NAMALWA (cell line): ENCODE results near the gene CDKAL1.
"Not testable (repeated sequence)": the region's sequence is repeated elsewhere in the genome, so short reads cannot be mapped to it uniquely, and the experiment has no call there.

ENCODE experiments used
- DNase-seq: peaks from one replicate; pipeline ENCODE4 v3.0.0-alpha.2; 2015; ENCODE audit warnings: low spot score

CDKAL1 gene

DNA sequence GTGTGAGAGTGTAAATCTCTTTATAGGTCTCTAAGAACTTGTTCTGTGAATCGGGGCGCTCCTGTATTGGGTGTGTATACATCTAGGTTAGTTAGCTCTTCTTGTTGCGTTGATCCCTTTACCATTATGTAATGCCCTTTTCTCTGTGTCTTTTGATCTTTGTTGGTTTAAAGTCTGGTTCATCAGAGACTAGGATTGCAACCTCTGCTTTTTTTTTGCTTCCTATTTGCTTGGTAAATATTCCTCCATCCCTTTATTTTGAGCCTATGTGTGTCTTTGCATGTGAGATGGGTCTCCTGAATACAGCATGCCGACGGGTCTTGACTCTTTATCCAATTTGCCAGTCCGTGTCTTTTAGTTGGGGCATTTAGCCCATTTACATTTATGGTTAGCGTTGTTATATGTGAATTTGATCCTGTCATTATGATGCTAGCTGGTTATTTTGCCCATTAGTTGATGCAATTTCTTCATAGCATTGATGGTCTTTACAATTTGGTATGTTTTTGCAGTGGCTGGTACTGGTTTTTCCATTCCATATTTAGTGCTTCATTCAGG lies 60.1 kb downstream of the CDKAL1 start:
- not testable (repeated sequence) for DNase-seq

DNA sequence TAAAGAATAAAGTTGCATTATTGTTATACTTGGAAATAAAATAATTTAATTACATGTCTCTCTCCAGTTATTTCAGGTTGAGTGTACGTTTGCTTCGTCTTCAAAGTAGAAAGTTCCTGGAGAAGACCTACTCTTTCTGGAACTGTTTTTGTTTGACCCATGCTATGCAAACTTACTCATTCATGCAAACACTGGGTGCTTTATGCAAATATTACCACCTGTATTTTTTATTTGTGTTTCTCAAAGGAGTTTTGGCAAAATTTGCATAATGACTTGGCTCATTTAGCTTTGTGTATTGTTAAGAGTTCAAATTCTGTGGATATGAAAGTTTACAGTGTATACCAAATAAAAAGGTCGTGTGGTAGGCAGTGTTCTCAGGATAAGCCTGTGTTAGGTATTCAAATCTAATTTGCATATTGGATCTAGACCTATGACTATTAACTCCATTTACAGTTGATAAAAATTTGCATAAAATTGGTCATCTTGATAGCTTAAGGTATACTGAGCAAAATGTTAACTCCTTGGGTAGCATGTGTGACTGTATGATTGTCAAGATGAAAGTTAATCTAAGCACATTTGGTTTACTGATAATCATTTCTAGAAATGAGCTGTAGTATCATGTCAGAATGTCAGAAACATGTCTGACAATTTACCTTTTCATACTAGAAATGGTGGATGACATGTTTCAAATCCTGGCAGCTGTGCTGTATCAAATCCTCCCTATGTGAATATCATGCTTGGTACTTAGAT lies 65.2 kb downstream of the CDKAL1 start:
- peak; percentile 5 for DNase-seq

DNA sequence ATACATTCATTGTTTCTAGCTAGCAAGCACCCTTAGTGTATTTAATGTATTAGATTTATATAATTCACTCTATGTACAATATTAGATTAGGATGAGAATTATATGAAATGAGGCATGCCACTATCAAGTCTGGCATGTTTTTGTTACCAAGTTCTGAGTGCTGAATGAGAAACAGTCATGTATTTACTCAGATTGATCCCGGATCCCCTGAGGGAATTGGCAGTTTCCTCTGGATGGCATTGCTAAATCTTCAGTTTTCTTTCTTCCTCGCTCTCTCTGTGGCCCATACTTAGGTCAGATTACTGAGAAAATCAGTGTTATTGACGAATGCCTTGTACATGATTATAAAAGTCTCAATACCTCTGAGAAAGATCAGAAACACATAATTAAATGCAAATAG lies 66.6 kb downstream of the CDKAL1 start:
- no peak for DNase-seq

DNA sequence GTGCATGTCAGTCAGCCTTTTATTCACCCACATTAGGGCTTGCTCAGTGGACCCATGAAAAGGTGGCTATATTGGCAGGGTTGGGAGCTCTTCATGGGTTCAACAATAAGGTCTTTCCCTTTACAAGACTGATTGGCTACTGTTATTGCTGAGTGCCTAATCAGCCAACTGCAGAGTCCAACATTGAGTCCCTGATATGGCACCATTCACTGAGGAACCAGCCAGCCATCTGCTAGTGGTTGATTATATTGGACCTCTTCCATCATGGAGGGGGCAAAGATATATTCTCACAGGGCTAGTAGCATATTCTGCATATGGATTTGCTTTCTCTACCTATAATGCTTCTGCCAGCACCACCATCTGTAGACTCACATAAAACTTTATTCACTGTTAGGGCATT lies 69.9 kb downstream of the CDKAL1 start:
- DNase-seq = no peak

DNA sequence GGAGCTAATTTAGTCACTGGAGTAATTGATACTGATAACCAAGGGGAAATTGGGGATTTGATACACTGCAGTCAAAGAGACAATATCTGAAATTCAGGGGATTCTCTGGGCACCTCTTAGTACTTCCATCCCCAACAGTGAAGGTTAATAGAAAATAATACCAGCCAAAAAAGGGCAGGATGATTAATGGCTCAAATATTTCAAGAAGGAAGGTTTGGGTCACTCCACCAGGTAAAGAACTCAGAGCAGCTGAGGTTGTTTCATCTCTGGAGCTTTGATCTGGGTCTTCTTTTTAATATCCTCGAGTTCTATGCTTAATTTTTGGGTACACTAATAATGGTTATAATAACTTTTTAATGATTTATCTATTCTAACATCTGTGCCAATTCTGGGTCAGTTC lies 70.8 kb downstream of the CDKAL1 start:
- DNase-seq = no peak

DNA sequence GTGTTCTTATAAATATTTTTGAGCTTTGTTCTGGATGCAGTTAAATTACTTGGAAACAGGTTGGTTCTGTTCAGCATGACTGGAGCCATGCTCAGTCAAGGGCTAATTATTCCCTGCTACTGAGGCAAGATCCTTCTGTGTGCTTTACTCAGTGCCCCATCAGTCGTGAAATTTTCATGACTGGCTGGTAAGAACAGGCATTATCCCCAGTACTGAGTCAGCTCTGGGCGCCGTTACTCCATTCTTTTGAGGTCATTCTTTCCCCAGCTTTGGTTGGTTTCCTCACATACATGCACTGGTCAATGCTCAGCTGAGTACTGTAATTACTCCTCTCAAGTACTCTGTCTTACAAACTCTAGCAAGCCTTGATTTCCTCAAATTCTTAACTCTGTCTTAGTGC lies 71.3 kb downstream of the CDKAL1 start:
- no peak for DNase-seq

DNA sequence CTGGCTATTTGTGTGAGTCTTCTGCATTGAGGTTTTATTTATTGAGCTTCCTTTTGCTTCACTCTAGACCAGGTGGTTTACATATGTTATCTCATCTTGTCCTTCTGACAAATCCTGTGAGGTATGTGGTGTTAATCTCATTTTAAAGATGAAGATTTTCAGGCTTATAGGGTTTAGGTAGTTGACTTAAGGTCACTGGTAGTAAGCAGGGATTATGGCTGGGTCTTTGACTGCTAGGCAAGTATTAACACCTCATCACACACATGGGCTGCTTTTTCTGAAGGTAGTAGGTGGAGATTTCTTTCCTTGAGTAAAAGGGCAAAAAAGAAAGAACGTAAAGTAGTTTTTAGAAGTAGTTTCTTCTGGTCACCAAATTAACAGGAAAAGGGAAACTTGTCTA lies 72.6 kb downstream of the CDKAL1 start:
- DNase-seq = no peak

DNA sequence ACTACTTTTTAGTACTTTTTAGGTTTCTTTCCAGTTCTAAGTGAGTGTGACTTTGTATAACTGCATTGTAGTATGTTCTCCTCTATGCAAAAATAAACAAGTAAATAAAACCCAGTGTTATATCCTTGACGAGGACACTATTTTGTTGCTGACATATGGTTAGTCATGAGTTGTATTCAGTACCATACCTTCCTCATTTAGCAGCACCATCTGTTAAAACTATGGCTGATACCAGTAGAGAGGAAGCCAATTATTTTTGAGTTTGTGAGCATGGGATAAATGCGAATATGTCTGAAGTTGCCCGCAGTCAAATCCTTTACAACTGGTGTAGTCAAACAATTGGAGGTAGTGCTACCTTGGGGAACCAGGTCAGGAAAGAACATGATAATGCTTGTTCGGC lies 74.1 kb downstream of the CDKAL1 start:
- DNase-seq = no peak

DNA sequence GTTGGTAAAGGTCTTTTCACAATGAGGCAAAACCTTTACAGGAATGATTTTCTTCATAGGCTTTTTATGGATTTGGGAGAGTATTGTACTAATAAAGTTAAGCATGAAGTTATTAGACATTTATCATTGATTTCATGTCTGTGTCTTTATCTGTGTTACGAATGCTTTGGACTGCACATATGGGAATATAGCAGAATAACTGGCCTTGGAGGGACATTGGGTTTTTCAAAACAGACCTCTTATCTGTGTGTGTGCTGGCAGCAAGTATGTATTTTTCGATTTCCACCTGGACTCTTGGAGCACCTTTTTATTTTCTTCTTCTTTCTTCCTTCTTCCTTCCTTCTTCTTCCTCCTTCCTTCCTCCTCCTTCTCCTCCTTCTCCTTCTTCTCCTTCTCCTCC lies 74.6 kb downstream of the CDKAL1 start:
- DNase-seq = no peak

DNA sequence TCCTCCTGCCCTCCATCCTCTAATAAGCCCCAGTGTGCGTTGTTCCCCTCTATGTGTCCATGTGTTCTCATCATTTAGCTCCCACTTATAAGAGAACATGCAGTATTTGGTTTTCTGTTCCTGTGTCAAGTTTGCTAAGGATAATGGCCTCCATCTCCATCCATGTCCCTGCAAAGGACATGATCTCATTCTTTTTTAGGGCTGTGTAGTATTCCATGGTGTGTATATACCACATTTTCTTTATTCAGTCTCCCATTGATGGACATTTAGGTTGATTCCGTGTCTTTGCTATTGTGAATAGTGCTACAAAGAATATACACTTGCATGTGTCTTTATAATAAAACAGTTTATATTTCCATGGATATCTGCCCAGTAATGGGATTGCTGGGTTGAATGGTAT lies 75.7 kb downstream of the CDKAL1 start:
- DNase-seq = not testable (repeated sequence)

DNA sequence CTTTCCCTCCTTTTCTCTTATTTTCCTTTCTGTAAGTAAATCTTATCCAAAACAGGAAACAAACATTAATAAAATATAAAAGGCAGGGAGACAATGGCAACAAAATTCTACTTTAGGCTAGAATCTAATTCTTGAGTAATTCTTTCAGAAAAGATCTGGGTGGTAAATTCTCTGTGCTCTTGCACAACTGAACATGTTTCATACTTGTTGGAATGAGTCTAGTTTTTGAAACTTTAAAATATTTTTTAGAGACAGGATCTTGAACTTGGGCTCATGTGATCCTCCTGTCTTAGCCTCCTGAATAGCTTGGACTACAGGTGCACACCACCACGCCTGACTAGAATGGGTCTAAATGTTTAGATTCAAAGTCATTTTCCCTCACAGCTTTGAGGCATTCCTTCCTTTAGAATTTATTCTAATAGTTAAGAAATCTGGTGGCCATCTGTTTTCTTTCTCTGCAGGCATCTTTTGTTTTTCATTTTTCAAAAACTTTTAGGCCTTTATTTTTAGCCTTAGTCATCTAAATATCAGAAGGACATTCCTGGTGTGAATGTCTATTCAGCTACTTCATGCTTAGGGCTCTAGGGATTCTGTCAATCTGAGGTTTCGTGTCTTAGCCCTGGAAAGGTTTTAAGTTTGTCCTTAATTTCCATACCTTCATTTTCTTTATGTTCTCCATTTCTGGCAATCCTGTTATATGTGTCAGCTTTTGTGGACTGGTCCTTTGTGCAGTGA lies 76.5 kb downstream of the CDKAL1 start:
- no peak for DNase-seq

DNA sequence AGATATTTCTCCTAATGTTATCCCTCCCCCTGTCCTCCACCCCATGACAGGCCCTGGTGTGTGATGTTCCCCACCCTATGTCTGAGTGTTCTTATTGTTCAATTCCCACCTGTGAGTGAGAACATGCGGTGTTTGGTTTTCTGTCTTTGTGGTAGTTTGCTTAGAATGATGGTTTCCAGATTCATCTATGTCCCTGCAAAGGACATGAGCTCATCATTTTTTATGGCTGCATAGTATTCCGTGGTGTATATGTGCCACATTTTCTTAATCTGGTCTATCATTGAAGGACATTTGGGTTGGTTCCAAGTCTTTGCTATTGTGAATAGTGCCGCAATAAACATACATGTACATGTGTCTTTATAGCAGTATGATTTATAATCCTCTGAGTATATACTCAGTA lies 83.3 kb downstream of the CDKAL1 start:
- not testable (repeated sequence) for DNase-seq

DNA sequence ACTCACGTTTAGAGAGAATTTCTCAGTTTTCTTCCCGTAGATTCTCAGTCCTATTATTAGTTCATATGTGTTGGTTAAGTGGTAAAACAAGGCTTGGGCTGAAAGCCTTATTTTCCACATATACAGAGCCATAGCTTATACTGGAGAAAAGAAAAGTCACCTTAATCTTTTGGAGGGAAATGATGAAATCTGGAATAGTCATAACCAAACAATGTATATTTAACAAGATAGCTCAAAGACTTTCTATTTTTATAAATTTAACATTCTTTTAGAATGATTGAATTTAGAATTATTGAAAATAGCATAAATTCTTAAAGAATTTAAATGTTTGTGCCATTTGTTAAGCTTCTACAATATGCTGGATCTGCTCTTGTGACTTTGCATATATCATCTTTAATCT lies 85.8 kb downstream of the CDKAL1 start:
- DNase-seq = no peak

DNA sequence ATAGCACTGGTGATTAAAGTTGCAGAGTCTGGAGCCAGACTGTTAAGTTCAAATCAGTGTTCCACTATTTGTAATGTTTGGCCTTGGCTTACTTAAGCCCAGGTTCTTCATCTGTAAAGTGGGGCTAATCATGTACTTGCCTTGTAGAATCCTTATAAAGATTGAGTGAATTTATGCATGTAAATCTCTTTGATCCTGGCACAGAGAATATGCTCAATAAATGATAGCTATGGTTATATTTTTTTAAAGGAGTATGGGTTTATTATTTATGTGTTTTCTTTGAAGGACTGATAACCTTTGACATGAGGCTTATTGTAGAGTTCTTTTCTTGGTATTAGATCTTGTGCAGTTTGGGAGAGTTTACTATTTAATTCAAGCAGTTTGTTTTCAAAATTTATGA lies 89.5 kb downstream of the CDKAL1 start:
- no peak for DNase-seq

DNA sequence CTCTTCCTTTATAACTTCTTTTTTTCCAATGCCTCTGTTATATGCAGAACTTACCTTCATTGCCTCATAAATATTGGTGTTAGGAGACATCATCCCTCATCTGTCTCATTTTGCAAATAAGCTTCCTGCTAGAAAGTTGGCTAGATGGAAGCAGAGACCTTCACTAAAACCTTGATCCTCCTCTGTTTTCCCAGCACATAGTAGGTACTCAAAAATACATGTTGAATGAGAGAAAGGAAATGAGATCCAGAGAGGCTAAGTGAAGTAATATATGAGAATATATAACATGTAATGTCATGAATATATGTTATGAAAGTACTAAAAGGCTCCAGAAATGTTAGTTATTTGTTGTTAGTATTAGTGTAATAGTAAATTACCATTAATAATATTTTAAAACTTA lies 91.9 kb downstream of the CDKAL1 start:
- no peak for DNase-seq

DNA sequence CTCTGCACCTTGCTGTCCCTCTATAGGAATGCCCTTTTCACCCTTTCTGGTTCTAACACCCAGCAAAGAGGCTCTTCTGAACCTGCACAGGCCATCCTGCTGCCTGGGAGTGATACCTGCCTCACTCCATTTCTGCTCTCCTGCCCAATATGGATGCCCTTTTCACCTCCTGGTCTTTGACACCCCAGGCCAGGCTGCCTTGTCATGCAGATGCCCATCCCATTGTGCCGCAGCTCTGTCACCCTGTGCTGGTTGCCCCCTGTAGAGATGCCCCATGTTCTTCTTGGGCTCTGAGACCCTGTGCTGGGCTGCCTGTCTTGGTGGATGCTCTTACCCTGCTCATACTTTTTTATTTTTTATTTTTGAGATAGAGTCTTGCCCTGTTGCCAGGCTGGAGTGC lies 95.3 kb downstream of the CDKAL1 start:
- no peak for DNase-seq

DNA sequence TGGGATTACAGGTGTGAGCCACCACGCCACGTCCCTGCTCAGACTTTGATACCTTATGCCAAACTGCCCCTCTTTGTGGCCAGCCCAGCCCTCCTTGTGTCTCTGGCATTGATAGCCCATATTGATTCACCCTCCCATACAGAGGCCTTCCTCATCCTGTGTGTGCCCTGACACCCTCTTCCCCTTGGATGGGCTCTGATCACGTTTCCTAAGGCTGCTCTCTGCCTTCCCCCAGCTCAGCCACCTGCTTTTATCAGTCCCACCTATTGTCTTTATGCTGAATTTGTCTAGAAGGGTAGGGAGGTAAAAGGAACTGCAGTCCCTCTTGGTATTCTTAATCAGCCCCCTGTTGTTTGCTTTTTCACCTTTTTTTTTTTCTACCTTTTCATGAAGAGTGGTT lies 95.9 kb downstream of the CDKAL1 start:
- DNase-seq = no peak

DNA sequence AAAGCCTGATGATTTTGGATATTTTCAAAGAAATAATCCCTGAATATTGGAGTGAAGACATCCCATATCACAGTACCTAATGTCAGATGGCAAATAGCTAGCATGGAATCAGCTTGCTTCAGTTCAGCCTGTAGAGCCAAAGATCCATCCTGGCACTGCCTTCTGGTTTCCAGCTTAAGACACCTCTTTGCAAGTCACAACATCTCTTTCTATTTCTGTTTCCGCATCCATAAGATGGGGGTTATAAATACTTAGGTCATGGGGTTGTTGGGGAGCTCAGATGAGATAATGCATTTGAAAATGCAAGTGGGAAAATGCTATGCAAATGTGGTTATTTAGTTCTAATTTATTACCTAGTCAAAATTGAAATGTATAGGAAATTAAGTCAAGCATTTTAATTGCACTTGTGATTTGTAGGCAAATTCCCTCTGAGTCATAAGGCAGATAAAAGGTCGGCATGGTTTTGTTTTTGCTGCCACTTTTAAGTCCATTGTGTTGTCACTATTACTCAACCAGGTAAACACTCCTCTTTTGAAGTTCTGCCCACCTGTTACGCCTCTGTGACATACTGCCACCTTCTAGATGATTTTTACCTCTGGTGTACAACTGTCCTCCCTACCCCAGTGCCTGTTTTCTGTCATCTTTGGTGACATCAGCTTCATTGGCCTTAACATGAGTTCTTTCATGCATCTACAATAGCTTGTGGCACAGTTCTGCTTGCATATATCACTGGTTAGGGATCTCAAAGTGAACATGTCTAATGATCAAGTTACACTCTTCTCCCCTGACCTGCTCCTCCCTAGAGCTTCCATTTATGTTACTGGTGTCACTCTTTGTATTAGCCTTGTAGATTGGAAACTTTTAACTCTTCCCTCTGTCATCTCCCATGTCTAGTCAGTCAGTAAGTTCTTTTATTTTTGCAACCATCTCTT lies 96.6 kb downstream of the CDKAL1 start:
- DNase-seq = no peak

DNA sequence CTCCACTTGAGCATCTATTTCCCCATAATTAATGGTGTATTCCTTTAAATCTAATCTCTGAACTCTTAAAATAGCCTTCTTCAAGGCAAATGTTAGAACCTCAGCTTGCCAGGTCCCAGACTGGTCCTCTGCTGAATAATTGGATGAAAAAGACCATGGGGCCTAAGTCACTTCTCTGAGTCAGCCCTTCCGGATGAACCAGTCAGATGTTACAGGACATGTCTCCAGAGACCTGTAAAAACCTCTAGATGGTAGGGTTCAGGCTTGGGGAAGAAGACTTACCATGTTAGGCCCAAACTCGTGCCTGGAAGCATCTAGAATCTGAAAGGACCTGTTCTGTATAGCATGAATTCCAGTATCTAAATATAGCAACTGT lies 97.3 kb downstream of the CDKAL1 start:
- DNase-seq = no peak

DNA sequence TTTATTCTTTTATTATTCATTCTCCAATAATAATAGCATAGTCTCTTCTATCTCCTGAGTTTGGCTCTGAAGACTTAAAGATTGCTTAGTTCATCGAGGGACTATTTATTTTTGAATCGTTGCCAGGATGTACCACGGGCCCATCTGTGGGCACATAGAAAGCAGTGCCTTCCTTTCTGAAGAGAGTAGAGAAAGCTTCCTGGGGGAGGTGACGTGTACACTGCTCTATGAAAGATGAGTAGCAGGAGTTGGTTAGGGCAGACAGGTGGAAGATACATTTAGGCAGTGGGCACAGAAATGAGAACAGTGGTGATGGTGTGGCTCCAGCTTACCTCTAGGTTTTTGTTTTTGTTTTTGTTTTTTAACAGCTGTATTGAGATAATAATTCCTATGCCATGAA lies 98.4 kb downstream of the CDKAL1 start:
- DNase-seq = no peak

DNA sequence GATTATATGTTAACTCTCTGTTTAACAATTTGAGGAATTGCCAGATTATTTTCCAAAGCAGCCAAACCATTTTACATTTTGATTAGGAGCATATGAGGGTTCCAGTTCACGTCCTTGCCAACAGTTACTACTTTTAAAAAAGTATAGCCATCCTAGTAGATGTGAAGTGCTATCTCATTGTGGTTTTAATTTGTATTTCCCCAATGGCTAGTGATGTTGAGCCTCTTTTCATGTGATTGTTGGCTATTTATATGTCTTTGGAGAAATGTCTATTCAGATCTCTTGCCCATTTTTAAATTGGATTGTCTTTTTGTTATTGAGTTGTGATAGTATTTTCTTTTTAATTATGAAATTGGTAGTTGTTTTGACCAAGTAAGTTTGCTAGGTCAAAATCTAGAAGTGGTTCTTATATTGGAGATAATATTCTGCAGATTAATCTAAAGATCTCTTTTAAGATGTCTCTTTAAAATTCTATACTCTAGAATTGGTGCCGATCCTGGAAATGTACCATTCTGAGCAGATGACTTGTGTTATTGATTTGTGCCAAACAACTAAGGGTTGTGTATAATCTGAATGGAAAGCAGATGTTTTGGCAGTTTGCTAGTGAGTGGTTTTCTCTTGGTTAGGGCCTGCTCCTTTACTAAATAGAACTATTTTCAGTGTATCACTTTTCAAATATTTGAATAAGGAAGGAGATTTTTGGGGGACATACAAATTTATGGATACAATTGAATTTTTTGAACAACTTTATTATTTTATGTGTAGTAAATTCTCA lies 99.5 kb downstream of the CDKAL1 start:
- DNase-seq = no peak

DNA sequence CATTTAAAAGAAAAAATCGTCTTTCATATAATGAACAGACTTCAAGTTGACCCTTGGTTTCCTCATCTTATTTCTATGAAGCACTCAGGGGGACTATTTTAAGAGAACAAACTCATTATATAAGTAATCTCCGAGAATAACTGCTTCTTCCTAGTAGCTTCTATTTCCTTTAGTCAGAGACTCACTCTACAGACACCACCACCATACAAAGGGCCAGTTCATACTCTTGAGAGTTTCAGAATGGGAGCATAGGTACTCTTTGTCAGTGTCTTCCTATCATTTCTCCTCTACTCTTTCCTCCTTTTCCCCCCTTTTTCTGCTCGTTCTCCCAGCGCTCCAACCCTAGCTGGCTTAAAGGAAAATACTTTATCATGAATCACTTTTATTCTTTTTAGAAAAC lies 104.9 kb downstream of the CDKAL1 start:
- no peak for DNase-seq
